K562 (cell line): ENCODE measurements around the gene KLHL22. TPM values are rescaled to one million over a fixed set of nuclear protein-coding genes. Genes with fewer than 3 reads are reported as not detected.

Experiments
- AFF4 ChIP-seq: sonication (generic); formaldehyde crosslinking; IDR thresholded peaks from 2 replicates; pipeline ENCODE4 v1.8.0; 2023; ENCODE audit warnings: mild to moderate bottlenecking, missing genetic modification reagents
- GABPB1 ChIP-seq: sonication (generic); formaldehyde crosslinking; IDR thresholded peaks from 2 replicates; pipeline ENCODE4 v1.8.0; 2022; ENCODE audit warnings: mild to moderate bottlenecking, missing genetic modification reagents
- GATAD2A ChIP-seq: fragments of 450-650 bp; IDR thresholded peaks from 2 replicates; pipeline ENCODE4 v1.6.1; 2017
- PCBP1 ChIP-seq: fragments of 200-400 bp; formaldehyde crosslinking; IDR thresholded peaks from 2 replicates; pipeline ENCODE4 v1.6.1; 2018; ENCODE audit warnings: mild to moderate bottlenecking, low read depth, low read length; ENCODE audit not compliant: poor library complexity, severe bottlenecking
- RBM25 ChIP-seq: fragments of 200-400 bp; formaldehyde crosslinking; IDR thresholded peaks from 2 replicates; pipeline ENCODE4 v1.6.1; 2018; ENCODE audit warnings: low read length, low read depth, moderate library complexity; ENCODE audit not compliant: severe bottlenecking
- STAT5A ChIP-seq: IDR thresholded peaks from 2 replicates; pipeline ENCODE4 v1.6.1; 2012; ENCODE audit warnings: low read length, inconsistent platforms, borderline replicate concordance
- ZNF133 ChIP-seq: fragments of 250-450 bp; sonication (Bioruptor Pico); IDR thresholded peaks from 2 replicates; pipeline ENCODE4 v1.4.0; 2020; ENCODE audit warnings: mild to moderate bottlenecking
- ZSCAN32 ChIP-seq: fragments of 450-650 bp; formaldehyde crosslinking; IDR thresholded peaks from 2 replicates; pipeline ENCODE4 v1.4.0; 2020; ENCODE audit warnings: mild to moderate bottlenecking, moderate library complexity
- polyA plus RNA-seq, 8 experiments: library from polyadenylated mRNA; depleted of rRNA in 4 of 8; stranded (reverse) in 5 of 8; unstranded in 3 of 8; fragments of >200 nt; fragmentation: Nextera tagmentation in 2 of 8; fragmentation: Illumina TruSeq in 1 of 8; extraction: Ambion mirVana in 2 of 8; extraction: Trizol in 1 of 8; gene quantifications; 2 replicates each; pipeline versions ENCODE4 v1.2.1 to v1.2.3, GENCODE V29; 2011 to 2014; ENCODE audit warnings: inconsistent platforms in 1 of 8, missing spikeins in 1 of 8
- total RNA-seq, 7 experiments: library from RNA; depleted of rRNA in 6 of 7; stranded (reverse); fragments of >200 nt in 6 of 7; fragmentation: Illumina TruSeq in 2 of 7; extraction: Trizol in 2 of 7; gene quantifications; 2 replicates each; pipeline versions ENCODE4 v1.2.1 to v1.2.3, GENCODE V29; 2011 to 2021; ENCODE audit warnings: low replicate concordance in 1 of 7
- TF ChIP-seq, protein P1 (sequence below): fragments of 450-650 bp; conservative IDR thresholded peaks from 2 replicates; pipeline ENCODE4 v1.6.1; 2016; ENCODE audit warnings: missing genetic modification characterization, low read depth, mild to moderate bottlenecking, control low read depth, missing compliant biosample characterization

Gene KLHL22
- total and polyA plus RNA-seq, 9 of the 15 experiments (the other 6 are each of a cell fraction or from before 2014, with no cell fraction given) = 1.3 to 25.6 (median 15.2) TPM

DNA sequence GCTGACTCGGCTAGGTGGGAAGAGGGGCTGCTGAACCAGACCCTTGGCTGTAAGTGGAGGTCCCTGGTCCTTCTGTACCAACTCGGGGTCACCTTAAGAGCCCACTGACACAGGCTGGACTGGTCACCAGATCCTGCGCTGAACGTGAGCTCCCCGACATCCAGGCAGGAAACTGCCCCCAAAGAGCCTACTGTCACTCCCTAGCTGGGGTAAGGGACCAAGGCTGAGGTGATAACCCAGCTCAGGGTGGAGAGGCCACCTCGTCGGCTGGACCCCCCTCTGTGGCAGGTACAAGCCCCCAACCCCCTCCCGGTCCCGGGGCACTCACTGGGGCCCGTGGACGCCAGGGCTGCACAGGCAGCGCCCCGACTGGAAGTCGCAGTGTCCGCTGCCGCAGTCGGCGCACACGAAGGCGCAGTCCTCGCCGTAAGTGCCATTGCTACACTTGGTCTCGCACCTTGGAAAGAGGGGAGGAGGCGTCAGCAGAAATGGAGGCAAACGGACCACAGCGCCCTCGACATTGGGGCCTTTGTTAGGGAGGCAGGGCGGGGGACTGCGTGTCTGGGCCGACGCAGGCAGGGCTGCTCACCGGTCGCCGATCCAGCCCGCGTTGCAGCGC is 65.4 kb downstream of the KLHL22 start (continued):
- TF ChIP-seq PCBP1 (no peak), AFF4 (CRISPR knock-in tag) (no peak), ZNF133 (CRISPR knock-in tag) (no peak), ZSCAN32 (CRISPR knock-in tag) (no peak), STAT5A (no peak), RBM25 (no peak), GATAD2A (no peak), GABPB1 (CRISPR knock-in tag) (no peak)
- TF ChIP-seq, protein P1, sequence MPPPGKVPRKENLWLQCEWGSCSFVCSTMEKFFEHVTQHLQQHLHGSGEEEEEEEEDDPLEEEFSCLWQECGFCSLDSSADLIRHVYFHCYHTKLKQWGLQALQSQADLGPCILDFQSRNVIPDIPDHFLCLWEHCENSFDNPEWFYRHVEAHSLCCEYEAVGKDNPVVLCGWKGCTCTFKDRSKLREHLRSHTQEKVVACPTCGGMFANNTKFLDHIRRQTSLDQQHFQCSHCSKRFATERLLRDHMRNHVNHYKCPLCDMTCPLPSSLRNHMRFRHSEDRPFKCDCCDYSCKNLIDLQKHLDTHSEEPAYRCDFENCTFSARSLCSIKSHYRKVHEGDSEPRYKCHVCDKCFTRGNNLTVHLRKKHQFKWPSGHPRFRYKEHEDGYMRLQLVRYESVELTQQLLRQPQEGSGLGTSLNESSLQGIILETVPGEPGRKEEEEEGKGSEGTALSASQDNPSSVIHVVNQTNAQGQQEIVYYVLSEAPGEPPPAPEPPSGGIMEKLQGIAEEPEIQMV = no peak
